Transverse colon (tissue), 4 donors: Measurements from ENCODE around the gene CFAP97D2. TPM values are rescaled to one million over a fixed set of nuclear protein-coding genes. Genes with fewer than 3 reads are reported as not detected.

Source experiments
- DNase-seq: peaks from one replicate; pipeline ENCODE4 v3.0.0-alpha.2; 2019
- H3K27ac ChIP-seq, 4 donors: fragments of 200-600 bp; sonication (generic); 2 replicates each; pipeline ENCODE4 v1.5.1; 2016 to 2018; ENCODE audit warnings: inconsistent platforms in 4 of 4
- H3K27me3 ChIP-seq: fragments of 200-600 bp; sonication (generic); 2 replicates; pipeline ENCODE4 v1.5.1; 2017; ENCODE audit warnings: inconsistent platforms
- H3K36me3 ChIP-seq, 4 donors: fragments of 200-600 bp; sonication (generic); 2 replicates each; pipeline ENCODE4 v1.5.1; 2017 to 2019; ENCODE audit warnings: inconsistent platforms in 4 of 4
- H3K4me1 ChIP-seq, 4 donors: fragments of 200-600 bp; sonication (generic); 2 replicates each; pipeline ENCODE4 v1.5.1; 2017 to 2020; ENCODE audit warnings: inconsistent platforms in 4 of 4
- H3K4me3 ChIP-seq, 4 donors: fragments of 200-600 bp; sonication (generic); 1 replicate in 1 of 4; 2 replicates in 3 of 4; pipeline versions ENCODE4 v1.5.1 to v1.6.1; 2017 to 2019; ENCODE audit warnings: inconsistent platforms in 4 of 4
- H3K9me3 ChIP-seq, 2 donors: fragments of 200-600 bp; sonication (generic); 2 replicates each; pipeline ENCODE4 v1.5.1; 2017 to 2019; ENCODE audit warnings: inconsistent platforms in 2 of 2
- EP300 ChIP-seq: sonication (generic); formaldehyde crosslinking; IDR thresholded peaks from one replicate; pipeline ENCODE4 v1.6.1; 2017; ENCODE audit warnings: antibody characterized with exemption, low read depth
- POLR2A ChIP-seq: fragments of 450-650 bp; IDR thresholded peaks from one replicate; pipeline ENCODE4 v1.6.1; 2016; ENCODE audit warnings: antibody characterized with exemption, mild to moderate bottlenecking, moderate library complexity
- POLR2AphosphoS5 ChIP-seq, 3 donors: sonication (generic); formaldehyde crosslinking; IDR thresholded peaks; one replicate each; pipeline ENCODE4 v1.6.1; 2016; ENCODE audit warnings: antibody characterized with exemption in 3 of 3
- WGBS, 2 donors: methylation state at CpG; one replicate each; pipeline ENCODE4 v1.1.5; 2018; ENCODE audit warnings: low coverage in 1 of 2; 5-methylcytosine and 5-hydroxymethylcytosine counted together
- in situ Hi-C, 4 donors: fragments of 200-750 bp; cut with MboI; loops; one replicate each; pipeline versions ENCODE4 v1.15.0 to v1.15.1; 2017; ENCODE audit warnings: low sequenced_read_pairs in 3 of 4, low pct_ligation_motif_present in 1 of 4, low pct_unique_long_range_greater_than_20kb in 1 of 4
- intact Hi-C: fragments of 100-400 bp; cut with DNase I; formaldehyde crosslinking; loops from one replicate; pipeline ENCODE4 v1.15.1; 2023; ENCODE audit warnings: low total_unique reads
- total RNA-seq, 4 donors: library from RNA; depleted of rRNA; stranded (reverse); fragments of >200 nt; gene quantifications; one replicate each; pipeline ENCODE4 v1.1.0, GENCODE V29; 2016
- TF ChIP-seq, protein P1 (sequence below), 5 experiments: fragments of 200-600 bp in 3 of 5; fragments of 450-650 bp in 2 of 5; sonication (generic) in 3 of 5; IDR thresholded peaks; 1 replicate in 2 of 5; 2 replicates in 3 of 5; pipeline ENCODE4 v1.5.1; 2016 to 2017; ENCODE audit warnings: antibody characterized with exemption in 5 of 5, inconsistent platforms in 3 of 5, mild to moderate bottlenecking in 2 of 5, moderate library complexity in 1 of 5

CFAP97D2 gene
- total RNA-seq, 4 donors from 2014 or later: not detected

DNA sequence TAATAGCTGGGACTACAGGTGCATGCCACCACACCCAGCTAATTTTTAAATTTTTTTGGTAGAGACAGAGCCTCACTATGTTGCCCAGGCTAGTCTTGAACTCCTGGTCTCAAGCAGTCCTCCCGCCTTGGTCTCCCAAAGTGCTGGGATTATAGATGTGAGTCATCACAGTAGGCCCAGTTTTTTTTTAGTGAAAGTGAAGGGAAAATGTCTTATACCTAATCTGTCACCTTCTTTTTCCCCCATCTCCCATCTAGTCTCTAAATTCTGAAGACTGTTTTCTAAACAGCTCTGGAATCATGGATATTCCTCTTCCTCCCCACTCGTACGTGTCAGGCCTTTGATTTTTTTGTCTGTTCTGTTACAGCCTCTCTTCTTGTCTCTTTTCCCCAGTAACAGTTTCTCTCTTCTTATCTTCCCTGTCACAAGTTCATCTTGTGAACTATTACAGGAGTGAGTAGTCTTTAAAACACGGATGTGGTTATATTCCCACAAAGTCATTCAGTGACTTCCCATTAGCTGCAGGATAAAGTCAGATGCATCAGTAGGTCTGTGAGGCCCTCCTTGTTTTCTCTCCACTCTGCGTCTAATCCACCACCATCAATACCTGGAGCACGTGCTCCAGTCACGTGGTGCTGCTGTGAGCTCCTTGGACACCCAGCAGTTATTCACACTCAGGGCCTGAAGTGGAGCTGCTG, 58.5 kb downstream of the CFAP97D2 start:
- 84 to 95% methylated on average over 3 to 7 of the region's 7 CpGs for WGBS, 2 donors
- intact Hi-C loops: no loop called here
- no peak for DNase-seq
- no peaks in the 10 kb centered on the region for H3K27me3 ChIP-seq
- peaks cover 0 to 50% (median 24%) of the 10 kb centered on the region in 4 donors for H3K36me3 ChIP-seq
- H3K9me3 ChIP-seq: no peaks in the 10 kb centered on the region
- peaks cover 7 to 16% (median 9%) of the 10 kb centered on the region in 4 donors for H3K4me1 ChIP-seq
- in situ Hi-C loops: no loop called here
- TF ChIP-seq, protein P1, sequence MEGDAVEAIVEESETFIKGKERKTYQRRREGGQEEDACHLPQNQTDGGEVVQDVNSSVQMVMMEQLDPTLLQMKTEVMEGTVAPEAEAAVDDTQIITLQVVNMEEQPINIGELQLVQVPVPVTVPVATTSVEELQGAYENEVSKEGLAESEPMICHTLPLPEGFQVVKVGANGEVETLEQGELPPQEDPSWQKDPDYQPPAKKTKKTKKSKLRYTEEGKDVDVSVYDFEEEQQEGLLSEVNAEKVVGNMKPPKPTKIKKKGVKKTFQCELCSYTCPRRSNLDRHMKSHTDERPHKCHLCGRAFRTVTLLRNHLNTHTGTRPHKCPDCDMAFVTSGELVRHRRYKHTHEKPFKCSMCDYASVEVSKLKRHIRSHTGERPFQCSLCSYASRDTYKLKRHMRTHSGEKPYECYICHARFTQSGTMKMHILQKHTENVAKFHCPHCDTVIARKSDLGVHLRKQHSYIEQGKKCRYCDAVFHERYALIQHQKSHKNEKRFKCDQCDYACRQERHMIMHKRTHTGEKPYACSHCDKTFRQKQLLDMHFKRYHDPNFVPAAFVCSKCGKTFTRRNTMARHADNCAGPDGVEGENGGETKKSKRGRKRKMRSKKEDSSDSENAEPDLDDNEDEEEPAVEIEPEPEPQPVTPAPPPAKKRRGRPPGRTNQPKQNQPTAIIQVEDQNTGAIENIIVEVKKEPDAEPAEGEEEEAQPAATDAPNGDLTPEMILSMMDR (IDR thresholded peaks at IDR 0.05): no peak
- no peak for TF ChIP-seq POLR2A
- no peak overlapping the region for H3K4me3 ChIP-seq
- H3K27ac ChIP-seq: no peak overlapping the region

DNA sequence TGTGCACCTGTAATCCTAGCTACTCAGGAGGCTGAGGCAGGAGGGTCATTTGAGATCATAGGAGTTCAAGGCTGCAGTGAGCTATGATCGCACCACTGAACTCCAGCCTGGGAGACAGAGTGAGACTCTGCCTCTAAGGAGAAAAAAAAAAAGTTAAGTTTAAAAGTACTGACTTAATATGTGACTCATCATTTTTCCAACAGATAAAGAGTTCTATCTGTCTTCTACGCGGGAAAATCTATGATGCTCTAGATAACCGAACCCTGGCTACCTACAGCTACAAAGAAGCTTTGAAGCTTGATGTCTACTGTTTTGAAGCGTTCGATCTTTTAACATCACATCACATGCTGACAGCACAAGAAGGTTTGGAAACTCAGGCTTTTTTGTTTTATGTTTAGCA, 62.9 kb downstream of the CFAP97D2 start:
- H3K27ac ChIP-seq: no peak overlapping the region
- intact Hi-C loops (no loop called here), in situ Hi-C loops (no loop called here)
- no peaks in the 10 kb centered on the region for H3K9me3 ChIP-seq
- WGBS, 2 donors: 95 to 97% methylated on average over 5 to 6 of the region's 6 CpGs
- peaks cover 0 to 94% (median 44%) of the 10 kb centered on the region in 4 donors for H3K36me3 ChIP-seq
- H3K27me3 ChIP-seq: no peaks in the 10 kb centered on the region
- no peaks in the 10 kb centered on the region for H3K4me1 ChIP-seq
- no peak for DNase-seq
- no peak for TF ChIP-seq POLR2AphosphoS5 (IDR thresholded peaks at IDR 0.05)
- no peak for TF ChIP-seq POLR2A
- no peak for TF ChIP-seq EP300
- TF ChIP-seq, protein P1 (IDR thresholded peaks at IDR 0.05): no peak
- H3K4me3 ChIP-seq: no peak overlapping the region

DNA sequence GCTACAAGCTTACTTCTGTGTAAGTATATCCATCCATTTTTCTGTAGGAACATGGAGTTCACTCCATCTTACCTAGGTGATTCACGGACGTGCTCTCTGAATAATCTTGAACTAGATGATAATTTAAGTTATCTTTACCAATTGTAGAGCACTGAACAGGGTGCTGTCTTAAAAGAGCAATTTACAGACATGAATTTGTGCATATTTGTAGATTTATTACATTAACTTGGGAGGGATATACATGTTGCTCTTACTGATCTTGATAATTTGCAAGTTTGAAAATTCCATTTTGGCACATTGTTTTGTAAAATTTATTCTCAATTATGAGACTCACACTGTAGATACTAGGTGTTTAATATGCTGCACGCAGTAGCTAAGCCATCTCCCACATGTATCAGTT, 64.9 kb downstream of the CFAP97D2 start:
- intact Hi-C loops (no loop called here), in situ Hi-C loops (no loop called here)
- no peaks in the 10 kb centered on the region for H3K9me3 ChIP-seq
- H3K27ac ChIP-seq: no peak overlapping the region
- 95 to 97% methylated on average over 3 of the region's 3 CpGs for WGBS, 2 donors
- DNase-seq: no peak
- no peak overlapping the region for H3K4me3 ChIP-seq
- H3K27me3 ChIP-seq: no peaks in the 10 kb centered on the region
- TF ChIP-seq POLR2A (no peak), POLR2AphosphoS5 (IDR thresholded peaks at IDR 0.05) (no peak), EP300 (no peak)
- TF ChIP-seq, protein P1 (IDR thresholded peaks at IDR 0.05): no peak
- H3K36me3 ChIP-seq: peaks cover 0 to 95% (median 46%) of the 10 kb centered on the region in 4 donors
- H3K4me1 ChIP-seq: no peaks in the 10 kb centered on the region

DNA sequence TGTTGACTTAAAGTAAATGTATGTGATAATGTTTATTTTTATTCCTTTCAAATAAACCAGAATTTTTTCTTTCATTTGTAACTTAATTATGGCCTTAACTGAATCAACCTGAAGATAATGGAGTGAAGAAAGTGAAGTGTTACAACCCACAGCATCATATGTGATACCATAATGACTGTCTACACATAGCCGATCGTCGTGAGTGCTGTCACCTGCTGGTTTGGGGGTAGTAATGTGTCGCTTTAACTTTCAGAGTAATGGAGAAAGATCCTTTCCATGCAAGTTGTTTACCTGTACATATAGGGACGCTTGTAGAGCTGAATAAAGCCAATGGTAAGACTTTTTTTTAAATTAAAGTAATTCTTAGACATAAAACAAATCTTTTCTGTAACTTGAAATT, 65.6 kb downstream of the CFAP97D2 start:
- Histone ChIP-seq H3K27ac (no peak overlapping the region), H3K4me1 (no peaks in the 10 kb centered on the region), H3K9me3 (no peaks in the 10 kb centered on the region), H3K4me3 (no peak overlapping the region), H3K36me3 (peaks cover 0 to 92% (median 44%) of the 10 kb centered on the region in 4 donors), H3K27me3 (no peaks in the 10 kb centered on the region)
- intact Hi-C loops (no loop called here), in situ Hi-C loops (no loop called here)
- DNase-seq: no peak
- no peak for TF ChIP-seq POLR2A
- TF ChIP-seq, protein P1 (IDR thresholded peaks at IDR 0.05): no peak
- no peak for TF ChIP-seq POLR2AphosphoS5 (IDR thresholded peaks at IDR 0.05)
- TF ChIP-seq EP300: no peak
- 87% methylated on average over 5 of the region's 5 CpGs for WGBS, 2 donors
